SJCRH30 (cell line): ENCODE data around the gene MCTP1. TPM values are rescaled to one million over a fixed set of nuclear protein-coding genes. Genes with fewer than 3 reads are reported as not detected.

Experiments used
- DNase-seq, 2 experiments: peaks; one replicate each; pipeline ENCODE4 v3.0.0-alpha.2; 2015 to 2020
- H3K27ac ChIP-seq: fragments of 250-450 bp; sonication (Bioruptor Pico); 2 replicates; pipeline ENCODE4 v1.5.1; 2020; ENCODE audit warnings: mild to moderate bottlenecking, moderate library complexity
- H3K27me3 ChIP-seq: fragments of 250-450 bp; sonication (Bioruptor Pico); 2 replicates; pipeline ENCODE4 v1.5.1; 2020; ENCODE audit warnings: mild to moderate bottlenecking, moderate library complexity
- H3K36me3 ChIP-seq: fragments of 250-450 bp; sonication (Bioruptor Pico); 2 replicates; pipeline ENCODE4 v1.5.1; 2020; ENCODE audit warnings: mild to moderate bottlenecking, moderate library complexity
- H3K4me1 ChIP-seq: fragments of 250-450 bp; sonication (Bioruptor Pico); 2 replicates; pipeline ENCODE4 v1.5.1; 2020; ENCODE audit warnings: mild to moderate bottlenecking, moderate library complexity
- H3K4me3 ChIP-seq: fragments of 250-450 bp; sonication (Bioruptor Pico); 2 replicates; pipeline ENCODE4 v1.5.1; 2020; ENCODE audit warnings: mild to moderate bottlenecking, moderate library complexity
- H3K9me3 ChIP-seq: fragments of 250-450 bp; sonication (Bioruptor Pico); replicated peaks from 2 replicates; pipeline ENCODE4 v1.5.1; 2020; ENCODE audit warnings: mild to moderate bottlenecking, moderate library complexity
- total RNA-seq: library from RNA; depleted of rRNA; stranded (reverse); fragments of >200 nt; shearing (Covaris generic); gene quantifications from 2 replicates; pipeline ENCODE4 v1.2.3, GENCODE V29; 2014

MCTP1 gene
- total RNA-seq, 1 experiment from 2014 or later, result 1.8 TPM

- no peak overlapping the region for H3K27ac ChIP-seq
- H3K36me3 ChIP-seq, result no peaks in the 10 kb centered on the region
- no peak overlapping the region for H3K4me3 ChIP-seq
- DNase-seq, result no peak
- no peaks in the 10 kb centered on the region for H3K27me3 ChIP-seq
- H3K9me3 ChIP-seq, result no peaks in the 10 kb centered on the region
- H3K4me1 ChIP-seq, result peaks cover 9% of the 10 kb centered on the region; the same call in 1 of the 2 replicates
Measured at GRCh38 chr5:95045181-95045965, 239.5 kb downstream of the MCTP1 start.

GRCh38 chr5:95044096-95044495, 240.8 kb downstream of the MCTP1 start:
- Histone ChIP-seq H3K27ac (no peak overlapping the region), H3K4me3 (no peak overlapping the region), H3K9me3 (no peaks in the 10 kb centered on the region), H3K4me1 (peaks cover 9% of the 10 kb centered on the region; the same call in 1 of the 2 replicates), H3K36me3 (no peaks in the 10 kb centered on the region), H3K27me3 (no peaks in the 10 kb centered on the region)
- DNase-seq, result no peak

- Histone ChIP-seq H3K27ac (no peak overlapping the region), H3K4me1 (peaks cover 9% of the 10 kb centered on the region; the same call in 1 of the 2 replicates), H3K9me3 (no peaks in the 10 kb centered on the region), H3K27me3 (no peaks in the 10 kb centered on the region), H3K4me3 (no peak overlapping the region), H3K36me3 (no peaks in the 10 kb centered on the region)
- no peak for DNase-seq
Measured at GRCh38 chr5:95043648-95044047, 241.2 kb downstream of the MCTP1 start.

- peak; percentile 13 to 24 for DNase-seq
- H3K4me3 ChIP-seq, result no peak overlapping the region
- H3K27ac ChIP-seq, result no peak overlapping the region
- no peaks in the 10 kb centered on the region for H3K27me3 ChIP-seq
- H3K4me1 ChIP-seq, result peaks cover 9% of the 10 kb centered on the region; the same call in 1 of the 2 replicates
- H3K36me3 ChIP-seq, result no peaks in the 10 kb centered on the region
- no peaks in the 10 kb centered on the region for H3K9me3 ChIP-seq
Measured at GRCh38 chr5:95043234-95043633, 241.7 kb downstream of the MCTP1 start.

GRCh38 chr5:95042037-95042436, 242.9 kb downstream of the MCTP1 start:
- Histone ChIP-seq H3K36me3 (no peaks in the 10 kb centered on the region), H3K27me3 (no peaks in the 10 kb centered on the region), H3K4me3 (no peak overlapping the region), H3K9me3 (no peaks in the 10 kb centered on the region), H3K4me1 (peaks cover 9% of the 10 kb centered on the region; the same call in 1 of the 2 replicates), H3K27ac (no peak overlapping the region)
- peak in 1 of 2 experiments; percentile 7 for DNase-seq

- H3K9me3 ChIP-seq, result no peaks in the 10 kb centered on the region
- no peaks in the 10 kb centered on the region for H3K36me3 ChIP-seq
- no peak overlapping the region for H3K27ac ChIP-seq
- DNase-seq, result peak in 1 of 2 experiments; percentile 45
- no peaks in the 10 kb centered on the region for H3K4me1 ChIP-seq
- no peak overlapping the region for H3K4me3 ChIP-seq
- H3K27me3 ChIP-seq, result no peaks in the 10 kb centered on the region
Measured at GRCh38 chr5:95035891-95036685, 248.8 kb downstream of the MCTP1 start.

GRCh38 chr5:95032801-95033200, 252.1 kb downstream of the MCTP1 start:
- no peaks in the 10 kb centered on the region for H3K36me3 ChIP-seq
- H3K27me3 ChIP-seq, result no peaks in the 10 kb centered on the region
- no peaks in the 10 kb centered on the region for H3K9me3 ChIP-seq

GRCh38 chr5:95029569-95030366, 255.1 kb downstream of the MCTP1 start:
- Histone ChIP-seq H3K9me3 (no peaks in the 10 kb centered on the region), H3K4me3 (no peak overlapping the region), H3K27me3 (no peaks in the 10 kb centered on the region), H3K4me1 (no peaks in the 10 kb centered on the region), H3K27ac (no peak overlapping the region), H3K36me3 (no peaks in the 10 kb centered on the region)
- no peak for DNase-seq

More at GRCh38 chr5:95032801-95033200, 252.1 kb downstream of the MCTP1 start:
- DNase-seq, result no peak
- no peak overlapping the region for H3K4me3 ChIP-seq
- no peak overlapping the region for H3K27ac ChIP-seq
- no peaks in the 10 kb centered on the region for H3K4me1 ChIP-seq

GRCh38 chr5:95027775-95028174, 257.1 kb downstream of the MCTP1 start:
- Histone ChIP-seq H3K4me1 (no peaks in the 10 kb centered on the region), H3K27ac (no peak overlapping the region), H3K36me3 (no peaks in the 10 kb centered on the region), H3K27me3 (no peaks in the 10 kb centered on the region), H3K4me3 (no peak overlapping the region), H3K9me3 (no peaks in the 10 kb centered on the region)
- DNase-seq, result no peak

- Histone ChIP-seq H3K27ac (no peak overlapping the region), H3K27me3 (no peaks in the 10 kb centered on the region), H3K4me1 (no peaks in the 10 kb centered on the region), H3K9me3 (no peaks in the 10 kb centered on the region), H3K4me3 (no peak overlapping the region), H3K36me3 (no peaks in the 10 kb centered on the region)
- no peak for DNase-seq
Measured at GRCh38 chr5:95027151-95027721, 257.7 kb downstream of the MCTP1 start.

- DNase-seq, result no peak
- Histone ChIP-seq H3K36me3 (no peaks in the 10 kb centered on the region), H3K9me3 (no peaks in the 10 kb centered on the region), H3K27me3 (no peaks in the 10 kb centered on the region), H3K4me3 (no peak overlapping the region), H3K4me1 (no peaks in the 10 kb centered on the region), H3K27ac (no peak overlapping the region)
Measured at GRCh38 chr5:95026718-95027117, 258.2 kb downstream of the MCTP1 start.

GRCh38 chr5:95022967-95023695, 261.8 kb downstream of the MCTP1 start:
- no peak for DNase-seq
- Histone ChIP-seq H3K27me3 (no peaks in the 10 kb centered on the region), H3K9me3 (no peaks in the 10 kb centered on the region), H3K27ac (no peak overlapping the region), H3K36me3 (no peaks in the 10 kb centered on the region), H3K4me1 (no peaks in the 10 kb centered on the region), H3K4me3 (no peak overlapping the region)

- Histone ChIP-seq H3K4me1 (no peaks in the 10 kb centered on the region), H3K9me3 (no peaks in the 10 kb centered on the region), H3K36me3 (no peaks in the 10 kb centered on the region), H3K27me3 (no peaks in the 10 kb centered on the region), H3K4me3 (no peak overlapping the region), H3K27ac (no peak overlapping the region)
- DNase-seq, result no peak
Measured at GRCh38 chr5:95020345-95020744, 264.5 kb downstream of the MCTP1 start.

GRCh38 chr5:95018946-95019345, 265.9 kb downstream of the MCTP1 start:
- Histone ChIP-seq H3K27ac (no peak overlapping the region), H3K9me3 (no peaks in the 10 kb centered on the region), H3K4me3 (no peak overlapping the region), H3K36me3 (no peaks in the 10 kb centered on the region), H3K27me3 (no peaks in the 10 kb centered on the region), H3K4me1 (no peaks in the 10 kb centered on the region)
- no peak for DNase-seq
